PC-3 (cell line): ENCODE measurements around the gene SFXN2.

Source experiments
- EZH2phosphoT487 ChIP-seq: fragments of 300-600 bp; sonication (generic); IDR thresholded peaks from 2 replicates; pipeline ENCODE4 v1.6.1; 2018; ENCODE audit warnings: mild to moderate bottlenecking, antibody characterized with exemption, low read length, borderline replicate concordance
- TF ChIP-seq, protein P1 (sequence below): fragments of 300-600 bp; sonication (generic); conservative IDR thresholded peaks from 2 replicates; pipeline ENCODE4 v1.5.1; 2017; ENCODE audit warnings: antibody characterized with exemption, low read depth, mild to moderate bottlenecking, low read length

DNA sequence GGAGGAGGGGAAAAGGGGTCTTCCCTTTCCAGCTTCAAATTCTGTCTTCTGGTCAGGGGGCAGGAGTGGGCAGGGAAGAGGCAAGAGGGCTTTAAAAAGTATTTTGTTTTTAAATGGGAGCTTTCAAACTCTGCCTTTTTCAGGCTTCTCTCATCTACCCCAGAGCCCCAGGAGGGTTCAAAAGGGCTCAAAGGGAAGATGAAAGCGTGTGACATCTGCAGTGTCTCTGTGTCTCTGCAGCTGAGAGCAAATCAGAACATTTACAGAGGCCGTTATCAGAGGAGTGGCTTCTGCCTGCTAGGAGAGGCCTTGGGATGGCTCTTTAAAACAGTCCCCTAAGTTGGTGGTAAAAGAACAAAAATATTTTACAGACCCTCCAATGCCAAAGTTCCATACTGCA lies 39.9 kb upstream of the SFXN2 start:
- no peak for TF ChIP-seq EZH2phosphoT487
- TF ChIP-seq, protein P1, sequence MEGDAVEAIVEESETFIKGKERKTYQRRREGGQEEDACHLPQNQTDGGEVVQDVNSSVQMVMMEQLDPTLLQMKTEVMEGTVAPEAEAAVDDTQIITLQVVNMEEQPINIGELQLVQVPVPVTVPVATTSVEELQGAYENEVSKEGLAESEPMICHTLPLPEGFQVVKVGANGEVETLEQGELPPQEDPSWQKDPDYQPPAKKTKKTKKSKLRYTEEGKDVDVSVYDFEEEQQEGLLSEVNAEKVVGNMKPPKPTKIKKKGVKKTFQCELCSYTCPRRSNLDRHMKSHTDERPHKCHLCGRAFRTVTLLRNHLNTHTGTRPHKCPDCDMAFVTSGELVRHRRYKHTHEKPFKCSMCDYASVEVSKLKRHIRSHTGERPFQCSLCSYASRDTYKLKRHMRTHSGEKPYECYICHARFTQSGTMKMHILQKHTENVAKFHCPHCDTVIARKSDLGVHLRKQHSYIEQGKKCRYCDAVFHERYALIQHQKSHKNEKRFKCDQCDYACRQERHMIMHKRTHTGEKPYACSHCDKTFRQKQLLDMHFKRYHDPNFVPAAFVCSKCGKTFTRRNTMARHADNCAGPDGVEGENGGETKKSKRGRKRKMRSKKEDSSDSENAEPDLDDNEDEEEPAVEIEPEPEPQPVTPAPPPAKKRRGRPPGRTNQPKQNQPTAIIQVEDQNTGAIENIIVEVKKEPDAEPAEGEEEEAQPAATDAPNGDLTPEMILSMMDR = no peak
